LHCN-M2 (cell line): ENCODE measurements around the gene ZNF556. TPM values are rescaled to one million over a fixed set of nuclear protein-coding genes. Genes with fewer than 3 reads are reported as not detected.

Source experiments
- DNase-seq: peaks from one replicate; pipeline ENCODE4 v3.0.0-alpha.2; 2012; ENCODE audit warnings: low read depth
- total RNA-seq: library from RNA; depleted of rRNA; stranded (reverse); fragments of >200 nt; gene quantifications from 2 replicates; pipeline ENCODE4 v1.2.3, GENCODE V29; 2014; rRNA removed

ZNF556 gene
- total RNA-seq, 1 experiment from 2014 or later, result 8.3 TPM

DNA sequence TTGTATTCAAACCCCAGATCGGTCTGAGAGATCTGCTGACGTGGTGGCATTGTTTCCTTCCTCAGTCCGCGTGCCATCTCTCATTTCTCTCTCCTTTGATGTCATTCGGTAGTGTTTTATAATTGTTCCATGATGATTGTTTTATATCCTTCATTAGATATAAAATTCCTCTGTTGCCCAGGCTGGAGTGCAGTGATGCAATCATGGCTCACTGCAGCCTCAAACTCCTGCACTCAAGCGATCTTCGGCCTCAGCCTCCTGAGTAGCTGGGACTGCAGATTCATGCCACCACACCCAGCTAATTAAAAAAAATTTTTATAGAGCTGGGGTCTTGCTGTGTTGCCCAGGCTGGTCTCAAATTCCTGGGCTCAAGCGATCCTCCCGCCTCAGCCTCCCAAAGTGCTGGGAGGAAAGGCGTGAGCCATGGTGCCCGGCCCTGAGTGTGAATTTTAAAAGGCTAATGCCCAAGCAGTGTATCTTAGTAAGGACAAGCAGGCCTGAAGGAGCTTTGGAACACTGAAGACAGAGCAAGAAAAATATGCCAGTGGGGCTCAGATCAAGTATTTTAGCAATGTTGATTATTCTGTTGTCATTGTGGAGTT, 38.9 kb downstream of the ZNF556 start:
- no peak for DNase-seq

- DNase-seq, result no peak
Observed at GRCh38 chr19:2906631-2907195, 39.6 kb downstream of the ZNF556 start.

DNA sequence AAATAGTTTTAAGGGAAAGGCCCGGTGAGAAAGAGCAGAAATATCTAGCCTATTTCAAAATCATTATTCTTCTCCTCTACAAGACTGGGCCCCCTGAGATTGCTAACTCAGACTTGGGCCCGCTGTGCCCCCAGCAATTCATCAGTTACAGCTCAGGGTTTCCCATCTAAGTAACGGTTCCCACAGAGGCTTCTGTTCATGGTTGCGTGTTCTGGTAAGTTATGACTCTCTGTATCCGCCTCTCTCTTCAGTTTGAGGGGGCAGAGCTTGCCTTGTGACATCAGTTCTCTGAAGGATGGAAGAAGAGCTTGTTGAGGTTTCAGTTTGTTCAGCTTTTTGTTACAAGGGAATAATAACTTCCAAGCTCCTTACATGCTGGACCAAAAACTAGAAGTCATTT, 45.2 kb downstream of the ZNF556 start:
- no peak for DNase-seq

- no peak for DNase-seq
Observed at GRCh38 chr19:2917275-2918184, 50.4 kb downstream of the ZNF556 start.

DNA sequence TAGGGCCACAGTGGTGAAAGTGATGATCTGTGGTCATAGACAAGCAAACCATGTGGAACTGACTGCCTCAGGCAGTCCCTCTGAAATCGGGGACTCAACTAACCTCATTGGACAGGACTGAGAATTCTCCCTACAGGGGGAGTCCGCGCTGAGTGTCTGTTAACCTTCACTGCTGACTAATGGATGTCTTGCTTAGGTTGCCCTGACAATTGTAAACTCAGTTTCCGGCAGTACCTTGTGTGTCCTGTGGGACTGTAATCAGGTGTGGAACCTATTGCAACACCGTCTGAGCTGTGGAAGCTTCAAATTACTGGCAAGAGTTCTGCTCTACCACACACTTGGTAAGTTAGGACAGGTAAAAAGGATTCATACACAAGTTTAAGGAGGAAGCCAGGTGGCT, 55.9 kb downstream of the ZNF556 start:
- DNase-seq, result no peak

DNA sequence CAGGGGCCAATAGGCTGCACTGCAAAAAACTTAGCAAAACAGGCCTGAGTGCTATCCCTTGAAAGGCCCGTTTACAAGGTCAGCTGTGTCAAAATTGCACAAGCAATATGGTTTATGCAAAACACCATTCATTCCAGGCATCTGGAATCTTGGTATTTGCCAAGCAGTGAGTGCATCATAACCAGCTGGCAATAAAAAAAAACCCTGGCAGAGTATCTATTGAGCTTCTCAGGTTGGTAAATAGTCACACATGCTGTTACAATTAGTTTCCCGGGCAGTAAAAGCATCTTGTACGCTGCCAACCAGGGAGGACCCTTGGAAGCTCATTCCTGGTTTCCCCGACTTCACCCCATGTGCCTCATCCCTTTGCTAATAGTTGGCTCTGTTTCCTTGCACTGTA, 56.4 kb downstream of the ZNF556 start:
- DNase-seq, result peak; percentile 28

DNA sequence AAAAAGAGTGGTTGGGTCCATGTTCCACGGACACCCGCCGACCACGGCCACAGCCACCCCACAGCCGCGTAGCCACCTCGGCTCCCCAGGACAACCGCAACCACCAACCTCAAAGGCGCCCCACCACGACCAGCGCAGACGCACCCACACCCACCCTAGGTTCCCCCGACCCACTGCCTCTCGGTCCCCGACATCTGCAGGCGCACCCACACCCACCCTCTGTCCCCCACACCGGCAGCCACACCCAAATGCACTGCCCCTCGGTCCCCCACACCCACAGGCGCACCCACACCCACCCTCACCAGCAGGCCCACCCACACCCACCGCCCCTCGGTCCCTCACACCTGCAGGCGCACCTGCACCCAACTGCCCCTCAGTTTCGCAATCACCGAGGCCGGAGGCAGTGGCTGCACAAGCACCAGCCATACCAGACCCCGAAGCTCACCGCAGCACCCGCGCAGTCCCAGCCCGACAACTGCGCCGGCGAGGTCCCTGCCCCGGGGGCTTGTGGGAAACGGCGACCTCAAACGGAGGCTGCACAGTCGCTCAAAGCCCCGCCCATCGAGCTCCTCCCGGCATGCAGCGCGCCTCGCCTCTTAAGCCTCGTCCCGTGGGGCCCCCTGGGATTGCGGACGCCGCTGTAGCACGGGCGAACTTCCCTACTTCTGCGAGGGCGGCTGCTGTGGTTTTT, 59.4 kb downstream of the ZNF556 start:
- DNase-seq, result no peak

DNA sequence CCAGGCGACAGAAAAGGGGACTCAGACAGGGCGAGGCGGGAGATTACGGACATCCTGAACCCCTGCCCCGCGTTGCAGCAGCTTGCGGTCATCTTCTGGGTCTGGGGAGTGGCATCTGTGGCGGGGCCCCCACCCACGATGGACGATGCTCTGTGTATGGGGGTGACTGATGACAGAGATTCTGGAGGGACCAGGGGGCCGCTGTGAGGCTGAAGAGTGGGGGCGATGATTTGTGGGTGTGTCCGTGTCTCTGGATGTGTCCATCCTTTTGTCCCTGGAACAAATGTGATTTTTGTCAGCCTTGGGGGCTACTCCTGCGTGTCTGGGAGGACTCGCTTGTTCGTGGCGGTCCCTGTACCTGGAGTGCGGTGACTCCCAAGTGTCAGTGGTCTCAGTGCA, 59.9 kb downstream of the ZNF556 start:
- DNase-seq, result no peak

Other genes starting within 250 kb of the ZNF556 start
- gene GNG7, start 164.6 kb upstream of the ZNF556 start, total RNA-seq, result not detected in 2 replicates
- 2.5 and 3.1 TPM in 2 replicates for gene DIRAS1, start 146.0 kb upstream of the ZNF556 start, total RNA-seq
- gene SLC39A3, start 127.3 kb upstream of the ZNF556 start, total RNA-seq, result 47.7 and 51.0 TPM in 2 replicates
- 91.8 and 92.7 TPM in 2 replicates for gene SGTA, start 84.1 kb upstream of the ZNF556 start, total RNA-seq
- gene THOP1, start 81.8 kb upstream of the ZNF556 start, total RNA-seq, result 207 and 274 TPM in 2 replicates
- gene ZNF554, start 47.5 kb upstream of the ZNF556 start, total RNA-seq, result 1.9 and 2.5 TPM in 2 replicates
- 6.7 and 7.7 TPM in 2 replicates for gene ZNF555, start 25.9 kb upstream of the ZNF556 start, total RNA-seq
- gene ZNF57, start 33.6 kb downstream of the ZNF556 start, total RNA-seq, result 3.9 and 4.7 TPM in 2 replicates
- gene ZNF77, start 77.6 kb downstream of the ZNF556 start, total RNA-seq, result 2.9 and 3.3 TPM in 2 replicates
- gene TLE6, start 110.2 kb downstream of the ZNF556 start, total RNA-seq, result 0.40 TPM in 1 of 2 replicates, not detected in the other
- 0.69 and 2.4 TPM in 2 replicates for gene TLE2, start 161.9 kb downstream of the ZNF556 start, total RNA-seq
- gene TLE5, start 195.2 kb downstream of the ZNF556 start, total RNA-seq, result 257 and 316 TPM in 2 replicates
- gene GNA11, start 227.0 kb downstream of the ZNF556 start, total RNA-seq, result 80.7 and 81.2 TPM in 2 replicates